Inferior parietal cortex (tissue), 1 donor: ENCODE results near the gene TEX13A.
"Not testable (repeated sequence)": the region's sequence is repeated elsewhere in the genome, so short reads cannot be mapped to it uniquely, and the experiment has no call there.

Experiments used
- DNase-seq: peaks from one replicate; pipeline ENCODE4 v3.0.0-alpha.2; 2016; ENCODE audit errors: extremely low spot score

The TEX13A gene

GRCh38 chrX:105220636-105221035 is at the start of gene TEX13A:
Gene TEX13A (minus strand): TSS chrX:105220694. CDS start chrX:105220397, 297 bp downstream.
- DNase-seq: no peak

- DNase-seq: no peak
Measured at GRCh38 chrX:105269386-105269785, 48.9 kb upstream of the TEX13A start.

GRCh38 chrX:105267167-105267566 is 46.7 kb upstream of the TEX13A start:
- DNase-seq: no peak

- no peak for DNase-seq
Measured at GRCh38 chrX:105266456-105266855, 46.0 kb upstream of the TEX13A start.

GRCh38 chrX:105265093-105265492 is 44.6 kb upstream of the TEX13A start:
- no peak for DNase-seq

GRCh38 chrX:105263801-105264200 is 43.3 kb upstream of the TEX13A start:
- no peak for DNase-seq

- no peak for DNase-seq
Measured at GRCh38 chrX:105263171-105263570, 42.7 kb upstream of the TEX13A start.

- no peak for DNase-seq
Measured at GRCh38 chrX:105260291-105261043, 40.0 kb upstream of the TEX13A start.

- no peak for DNase-seq
Measured at GRCh38 chrX:105241056-105241455, 20.6 kb upstream of the TEX13A start.

GRCh38 chrX:105237407-105237806 is 16.9 kb upstream of the TEX13A start:
- DNase-seq: not testable (repeated sequence)

GRCh38 chrX:105229146-105229545 is 8.7 kb upstream of the TEX13A start:
- DNase-seq: no peak

- DNase-seq: no peak
Measured at GRCh38 chrX:105228602-105229001, 8.1 kb upstream of the TEX13A start.

GRCh38 chrX:105226499-105226898 is 6.0 kb upstream of the TEX13A start:
- no peak for DNase-seq

GRCh38 chrX:105221374-105221773 is 880 bp upstream of the TEX13A start:
- no peak for DNase-seq

GRCh38 chrX:105219454-105220401 is 766 bp downstream of the TEX13A start:
- no peak for DNase-seq

GRCh38 chrX:105211066-105211575 is 9.4 kb downstream of the TEX13A start:
- DNase-seq: no peak

GRCh38 chrX:105210258-105210657 is 10.2 kb downstream of the TEX13A start:
- DNase-seq: no peak

GRCh38 chrX:105209406-105209805 is 11.1 kb downstream of the TEX13A start:
- DNase-seq: no peak

- no peak for DNase-seq
Measured at GRCh38 chrX:105191878-105192277, 28.6 kb downstream of the TEX13A start.

GRCh38 chrX:105190252-105190853 is 30.1 kb downstream of the TEX13A start:
- DNase-seq: peak; percentile 43

- DNase-seq: no peak
Measured at GRCh38 chrX:105189093-105189492, 31.4 kb downstream of the TEX13A start.

- DNase-seq: no peak
Measured at GRCh38 chrX:105179644-105180043, 40.9 kb downstream of the TEX13A start.
